ENCODE results near the gene EXOSC7.

GRCh38 chr3:44987332-44987731, 11.3 kb downstream of the EXOSC7 start:
- TF ChIP-seq CTCF (conservative IDR thresholded peaks at IDR 0.05) (no peak), ZFX (IDR thresholded peaks at IDR 0.05) (no peak)
